Measurements from ENCODE around the gene ACOT9. TPM values are rescaled to one million over a fixed set of nuclear protein-coding genes. Genes with fewer than 3 reads are reported as not detected.
"Not testable (repeated sequence)": the region's sequence is repeated elsewhere in the genome, so short reads cannot be mapped to it uniquely, and the experiment has no call there.

The ACOT9 gene
- total RNA-seq, result 44.5 TPM
- long read RNA-seq, transcript ACOT9-201 (15 exons, 1,675 nt), result minor isoform, 36 of 121 reads
- long read RNA-seq, transcript ACOT9-204 (16 exons, 3,117 nt), result major isoform, 69 of 121 reads
- long read RNA-seq, partial matches to known transcripts, result 0 of 121 reads
- long read RNA-seq, other reads (novel, unspliced or antisense), result 16 of 121 reads

- peak; percentile 96 for DNase-seq
- intact Hi-C loops (cut with DNase I), result no loop called here
- peak; percentile 99 for ATAC-seq (ENCODE audit: poor library complexity)
Measured at GRCh38 chrX:23742697-23743622, at the start of gene ACOT9. Gene ACOT9, minus strand, starts transcription at chrX:23743276. Its CDS starts 132 bp downstream, at chrX:23743144.

DNA sequence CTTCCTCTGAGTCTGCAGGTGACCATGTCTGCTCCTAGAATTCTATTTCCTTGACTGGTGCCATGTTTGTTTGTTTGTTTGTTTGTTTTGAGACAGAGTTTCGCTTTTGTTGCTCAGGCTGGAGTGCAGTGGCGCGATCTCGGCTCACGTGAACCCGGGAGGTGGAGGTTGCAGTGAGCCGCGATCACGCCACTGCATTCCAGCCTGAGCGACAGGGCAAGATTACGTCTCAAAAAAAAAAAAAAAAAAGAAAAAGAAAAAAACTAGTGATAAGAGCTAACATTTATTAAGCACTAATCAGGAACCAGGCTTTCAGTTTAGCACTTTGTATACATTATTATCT lies 47.0 kb upstream of the ACOT9 start:
- ATAC-seq (ENCODE audit: poor library complexity) (no peak), DNase-seq (no peak)
- intact Hi-C loops (cut with DNase I), result no loop called here

DNA sequence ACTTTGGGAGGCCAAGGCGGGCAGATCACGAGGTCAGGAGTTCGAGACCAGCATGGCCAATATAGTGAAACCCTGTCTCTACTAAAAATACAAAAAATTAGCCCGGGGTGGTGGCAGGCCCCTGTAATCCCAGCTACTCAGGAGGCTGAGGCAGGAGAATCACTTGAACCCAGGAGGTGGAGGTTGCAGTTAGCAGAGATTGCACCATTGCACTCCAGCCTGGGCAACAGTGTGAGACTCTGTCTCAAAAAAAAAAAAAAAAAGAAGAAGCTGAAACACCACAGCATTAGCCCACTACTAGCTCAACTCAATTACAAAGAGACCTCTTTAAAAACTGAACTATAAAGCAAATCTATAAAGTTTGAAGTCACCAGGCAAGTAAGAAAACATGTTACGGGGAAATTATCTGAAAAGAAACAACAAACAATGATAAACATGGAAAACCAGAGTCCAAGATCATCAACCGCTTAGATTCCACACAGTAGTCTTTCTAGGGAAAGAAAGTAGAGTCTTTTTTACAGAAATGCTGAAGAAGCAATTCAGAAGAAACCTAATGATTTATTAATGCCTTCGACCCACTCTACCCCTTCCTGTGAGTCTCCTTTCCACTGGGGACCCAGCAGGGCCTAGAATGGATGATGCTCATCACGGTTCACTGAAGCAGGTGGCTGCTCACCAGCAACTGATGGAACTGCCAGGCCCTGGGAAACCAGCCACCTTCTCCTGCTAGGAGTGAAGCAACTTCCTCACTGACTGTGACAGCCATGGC lies 46.5 kb upstream of the ACOT9 start:
- intact Hi-C loops (cut with DNase I), result no loop called here
- DNase-seq (no peak), ATAC-seq (ENCODE audit: poor library complexity) (no peak)

DNA sequence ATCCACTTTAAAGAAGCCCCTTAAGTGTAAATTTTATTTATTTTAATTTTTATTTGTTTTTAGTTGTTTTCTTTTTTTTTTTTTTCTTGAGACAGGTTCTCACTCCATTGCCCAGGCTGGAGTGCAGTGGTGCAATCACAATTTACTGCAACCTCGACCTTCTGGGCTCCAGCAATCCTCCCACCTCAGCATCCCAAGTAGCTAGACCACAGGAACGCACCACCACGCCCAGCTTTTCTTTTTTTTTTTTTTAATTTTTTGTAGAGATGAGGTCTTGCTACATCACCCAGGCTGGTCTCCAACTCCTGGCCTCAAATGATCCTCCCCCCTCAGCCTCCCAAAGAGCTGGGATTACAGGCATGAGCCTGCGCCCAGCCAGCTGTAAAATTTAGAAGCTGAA lies 45.9 kb upstream of the ACOT9 start:
- intact Hi-C loops (cut with DNase I), result no loop called here
- ATAC-seq (ENCODE audit: poor library complexity) (no peak), DNase-seq (no peak)

- DNase-seq (no peak), ATAC-seq (ENCODE audit: poor library complexity) (no peak)
- intact Hi-C loops (cut with DNase I), result no loop called here
Measured at GRCh38 chrX:23788521-23788920, 45.4 kb upstream of the ACOT9 start.

- DNase-seq (no peak), ATAC-seq (ENCODE audit: poor library complexity) (no peak)
- intact Hi-C loops (cut with DNase I), result no loop called here
Measured at GRCh38 chrX:23787745-23788118, 44.7 kb upstream of the ACOT9 start.

- intact Hi-C loops (cut with DNase I), result no loop called here
- DNase-seq (no peak), ATAC-seq (ENCODE audit: poor library complexity) (no peak)
Measured at GRCh38 chrX:23786268-23786815, 43.3 kb upstream of the ACOT9 start.

DNA sequence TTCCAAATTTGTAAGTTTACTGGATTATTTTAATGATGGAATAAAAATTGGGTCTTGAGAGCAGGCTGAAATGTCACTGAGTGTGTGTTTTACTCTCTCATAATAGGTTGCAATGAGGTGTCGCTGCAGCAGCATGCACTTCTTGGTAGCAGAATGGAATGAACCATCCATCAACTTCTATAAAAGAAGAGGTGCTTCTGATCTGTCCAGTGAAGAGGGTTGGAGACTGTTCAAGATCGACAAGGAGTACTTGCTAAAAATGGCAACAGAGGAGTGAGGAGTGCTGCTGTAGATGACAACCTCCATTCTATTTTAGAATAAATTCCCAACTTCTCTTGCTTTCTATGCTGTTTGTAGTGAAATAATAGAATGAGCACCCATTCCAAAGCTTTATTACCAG lies 42.5 kb upstream of the ACOT9 start:
- no peak for DNase-seq
- ATAC-seq (ENCODE audit: poor library complexity), result peak; percentile 40
- intact Hi-C loops (cut with DNase I), result no loop called here

- intact Hi-C loops (cut with DNase I), result no loop called here
- no peak for ATAC-seq (ENCODE audit: poor library complexity)
- no peak for DNase-seq
Measured at GRCh38 chrX:23784470-23785331, 41.6 kb upstream of the ACOT9 start.

GRCh38 chrX:23783589-23784469 lies 40.8 kb upstream of the ACOT9 start:
- ATAC-seq (ENCODE audit: poor library complexity), result peak; percentile 16

DNA sequence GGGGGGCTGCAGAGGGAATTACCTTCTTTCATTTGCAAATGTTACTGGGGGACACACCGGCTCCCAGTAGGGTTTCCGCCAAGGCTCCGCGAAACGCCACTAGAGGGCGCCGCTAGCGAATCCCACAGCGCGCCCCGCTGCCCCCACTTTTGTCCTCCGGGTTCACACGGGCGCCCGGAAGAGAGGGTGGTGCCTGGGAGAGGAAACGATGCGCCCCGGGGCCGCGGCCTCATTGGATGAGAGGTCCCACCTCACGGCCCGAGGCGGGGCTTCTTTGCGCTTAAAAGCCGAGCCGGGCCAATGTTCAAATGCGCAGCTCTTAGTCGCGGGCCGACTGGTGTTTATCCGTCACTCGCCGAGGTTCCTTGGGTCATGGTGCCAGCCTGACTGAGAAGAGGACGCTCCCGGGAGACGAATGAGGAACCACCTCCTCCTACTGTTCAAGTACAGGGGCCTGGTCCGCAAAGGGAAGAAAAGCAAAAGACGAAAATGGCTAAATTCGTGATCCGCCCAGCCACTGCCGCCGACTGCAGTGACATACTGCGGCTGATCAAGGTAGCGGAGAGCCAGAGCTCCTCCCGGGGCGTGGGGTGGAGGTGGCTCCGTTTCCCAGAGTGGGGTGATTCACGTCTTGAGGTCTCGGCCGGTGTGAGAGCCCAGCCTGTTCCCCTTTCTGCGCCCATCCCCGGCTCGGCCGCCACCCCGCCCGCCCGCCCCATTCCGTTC lies 40.0 kb upstream of the ACOT9 start, which contains the start of gene SAT1:
TSS of gene SAT1 (plus strand) at position 311 of the 726 bp plus-strand sequence. CDS start at position 490, 179 bp downstream.
- ATAC-seq (ENCODE audit: poor library complexity) (peak; percentile 93), DNase-seq (peak; percentile 97)
- intact Hi-C loops (cut with DNase I), result loop anchor here (2.0 kb wide), 1 partner anchor 118 kb away; no protein-coding TSS in a partner anchor

More at GRCh38 chrX:23783589-23784469, 40.8 kb upstream of the ACOT9 start:
- no peak for DNase-seq
- intact Hi-C loops (cut with DNase I), result loop anchor here (2.0 kb wide), 1 partner anchor 117 kb away; no protein-coding TSS in a partner anchor

- DNase-seq, result no peak
- intact Hi-C loops (cut with DNase I), result loop anchor here (2.0 kb wide), 1 partner anchor 118 kb away; no protein-coding TSS in a partner anchor
- ATAC-seq (ENCODE audit: poor library complexity), result no peak
Measured at GRCh38 chrX:23782455-23782854, 39.4 kb upstream of the ACOT9 start.

GRCh38 chrX:23779025-23779424 lies 35.9 kb upstream of the ACOT9 start:
- no peak for ATAC-seq (ENCODE audit: poor library complexity)
- DNase-seq, result no peak
- intact Hi-C loops (cut with DNase I), result no loop called here

DNA sequence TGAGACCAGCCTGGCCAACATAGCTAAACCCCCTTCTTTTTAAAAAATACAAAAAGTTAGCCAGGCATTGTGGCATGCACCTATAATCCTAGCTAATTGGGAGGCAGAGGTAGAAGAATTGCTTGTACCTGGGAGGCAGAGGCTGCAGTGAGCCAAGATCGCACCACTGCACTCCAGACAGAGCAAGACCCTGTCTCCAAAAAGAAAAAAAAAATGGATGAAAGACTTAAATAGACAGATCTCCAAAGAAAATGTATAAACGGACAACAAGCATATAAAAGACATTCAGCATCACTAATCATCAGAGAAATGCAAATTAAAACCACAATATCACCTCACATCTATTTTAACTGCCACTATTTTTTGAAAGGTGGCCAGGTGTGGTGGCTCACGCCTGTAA lies 33.3 kb upstream of the ACOT9 start:
- ATAC-seq (ENCODE audit: poor library complexity) (no peak), DNase-seq (no peak)
- intact Hi-C loops (cut with DNase I), result no loop called here

DNA sequence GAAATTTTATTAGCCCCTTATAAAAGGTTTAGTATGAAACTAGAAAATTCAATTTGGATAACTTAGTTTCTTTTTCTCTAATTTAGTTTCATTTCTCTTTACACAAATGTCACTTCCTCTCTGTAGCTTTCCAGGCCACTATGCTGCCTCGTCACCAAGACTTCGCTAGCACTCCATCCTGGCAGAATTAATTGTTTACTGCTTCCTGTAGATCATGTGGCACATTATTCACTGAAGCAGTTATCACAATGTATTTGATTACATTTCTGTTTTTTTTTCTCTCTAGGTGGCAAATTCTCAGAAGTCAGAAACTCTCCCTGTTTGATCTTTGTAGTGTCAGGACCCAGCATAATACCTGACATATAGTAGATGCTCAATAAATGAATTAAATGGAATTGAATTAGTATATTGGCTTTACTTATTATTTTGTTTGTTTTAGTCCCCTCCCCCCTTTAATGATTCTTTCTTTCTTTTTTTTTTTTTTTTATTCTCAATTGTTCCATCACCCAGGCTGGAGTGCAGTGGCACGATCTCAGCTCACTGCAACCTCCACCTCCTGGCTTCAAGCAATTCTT lies 30.6 kb upstream of the ACOT9 start:
- intact Hi-C loops (cut with DNase I), result no loop called here
- DNase-seq, result no peak
- ATAC-seq (ENCODE audit: poor library complexity), result no peak

DNA sequence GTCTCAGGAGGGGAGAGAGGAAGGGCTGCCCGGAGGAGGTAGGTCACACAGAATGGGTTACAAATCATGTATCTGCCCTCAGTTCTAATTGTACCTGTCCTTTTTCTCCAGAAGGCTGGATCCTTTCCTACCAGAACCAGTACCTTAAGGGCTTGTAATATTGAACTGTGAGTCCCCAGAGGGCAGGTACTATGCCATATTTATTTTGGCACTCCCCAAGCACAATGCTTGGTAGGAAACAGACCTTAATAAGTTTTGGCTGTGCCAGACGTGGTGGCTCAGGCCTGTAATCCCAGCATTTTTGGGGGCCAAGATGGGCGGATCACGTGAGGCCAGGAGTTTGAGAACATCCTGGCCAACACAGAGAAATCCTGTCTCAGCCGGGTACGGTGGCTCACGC lies 28.0 kb upstream of the ACOT9 start:
- intact Hi-C loops (cut with DNase I); DNase-seq; ATAC-seq (ENCODE audit: poor library complexity): not testable (repeated sequence)
